ENCODE data around the gene GXYLT1. TPM values are rescaled to one million over a fixed set of nuclear protein-coding genes. Genes with fewer than 3 reads are reported as not detected.

GXYLT1 gene
- total RNA-seq, 4 donors from 2014 or later: 12.6 to 17.8 (median 15.1) TPM

GRCh38 chr12:42109031-42109430 lies 35.6 kb downstream of the GXYLT1 start:
- no peak for TF ChIP-seq CTCF (IDR thresholded peaks at IDR 0.05; ENCODE audit: low read depth)

GRCh38 chr12:42104784-42105183 lies 39.9 kb downstream of the GXYLT1 start:
- no peak for TF ChIP-seq CTCF (IDR thresholded peaks at IDR 0.05; ENCODE audit: low read depth)

GRCh38 chr12:42104087-42104486 lies 40.6 kb downstream of the GXYLT1 start:
- no peak for TF ChIP-seq CTCF (IDR thresholded peaks at IDR 0.05; ENCODE audit: low read depth)

- TF ChIP-seq CTCF (IDR thresholded peaks at IDR 0.05; ENCODE audit: low read depth): no peak
Observed at GRCh38 chr12:42103155-42103554, 41.5 kb downstream of the GXYLT1 start.

GRCh38 chr12:42102720-42103119 lies 42.0 kb downstream of the GXYLT1 start:
- no peak for TF ChIP-seq CTCF (IDR thresholded peaks at IDR 0.05; ENCODE audit: low read depth)

GRCh38 chr12:42099433-42099832 lies 45.2 kb downstream of the GXYLT1 start:
- TF ChIP-seq CTCF (IDR thresholded peaks at IDR 0.05; ENCODE audit: low read depth): no peak

- no peak for TF ChIP-seq CTCF (IDR thresholded peaks at IDR 0.05; ENCODE audit: low read depth)
Observed at GRCh38 chr12:42097971-42098370, 46.7 kb downstream of the GXYLT1 start.

Data from subcutaneous adipose tissue (tissue), 4 donors.